ENCODE data around the gene CCNF.

Gene CCNF

GRCh38 chr16:2457946-2458345 is 28.7 kb downstream of the CCNF start:
- no peak for DNase-seq

- no peak for DNase-seq
These were observed 29.8 kb downstream of the CCNF start for GRCh38 chr16:2458887-2459646.

- DNase-seq = peak; percentile 80 to 97
These were observed 30.6 kb downstream of the CCNF start, which contains the start of gene TEDC2 for GRCh38 chr16:2459647-2460390. TSS of gene TEDC2 (plus strand) at chr16:2460109. CDS start at chr16:2460145, 36 bp downstream.

- no peak for DNase-seq
These were observed 31.1 kb downstream of the CCNF start for GRCh38 chr16:2460391-2460713.

GRCh38 chr16:2460916-2461315 is 31.7 kb downstream of the CCNF start:
- DNase-seq = no peak

GRCh38 chr16:2462031-2462866 is 33.0 kb downstream of the CCNF start:
- no peak for DNase-seq

- DNase-seq = no peak
These were observed 35.1 kb downstream of the CCNF start for GRCh38 chr16:2464333-2464732.

- DNase-seq = peak in 1 of 2 experiments; percentile 40
These were observed 36.6 kb downstream of the CCNF start for GRCh38 chr16:2465653-2466415.

GRCh38 chr16:2466667-2467527 is 37.6 kb downstream of the CCNF start:
- DNase-seq = no peak

GRCh38 chr16:2467528-2468232 is 38.4 kb downstream of the CCNF start:
- DNase-seq = peak; percentile 52 to 83

- peak; percentile 89 to 93 for DNase-seq
These were observed 39.0 kb downstream of the CCNF start for GRCh38 chr16:2468233-2468724.

GRCh38 chr16:2468725-2469398 is 39.6 kb downstream of the CCNF start:
- peak; percentile 94 to 98 for DNase-seq

- DNase-seq = peak in 1 of 2 experiments; percentile 45
These were observed 40.4 kb downstream of the CCNF start for GRCh38 chr16:2469399-2470233.

- no peak for DNase-seq
These were observed 41.0 kb downstream of the CCNF start for GRCh38 chr16:2470234-2470601.

GRCh38 chr16:2470603-2471015 is 41.4 kb downstream of the CCNF start:
- no peak for DNase-seq

GRCh38 chr16:2471016-2471652 is 41.9 kb downstream of the CCNF start, which contains the start of gene NTN3:
TSS of gene NTN3 (plus strand) at chr16:2471297. CDS start at chr16:2471702, 405 bp downstream.
- peak; percentile 49 to 91 for DNase-seq

- no peak for DNase-seq
These were observed 42.6 kb downstream of the CCNF start for GRCh38 chr16:2471653-2472487.

GRCh38 chr16:2472488-2472864 is 43.2 kb downstream of the CCNF start:
- no peak for DNase-seq
